COLO829 (cell line): ENCODE measurements around the gene SAXO1.

Source experiments
- DNase-seq: peaks from one replicate; pipeline ENCODE4 v3.0.0; 2012; ENCODE audit warnings: low spot score

The SAXO1 gene

GRCh38 chr9:18910916-18911315 lies 122.1 kb downstream of the SAXO1 start:
- no peak for DNase-seq

- no peak for DNase-seq
Measured at GRCh38 chr9:18910435-18910834, 122.6 kb downstream of the SAXO1 start.

- no peak for DNase-seq
Measured at GRCh38 chr9:18909140-18910018, 123.6 kb downstream of the SAXO1 start.

- DNase-seq = no peak
Measured at GRCh38 chr9:18907927-18908625, 124.9 kb downstream of the SAXO1 start.

DNA sequence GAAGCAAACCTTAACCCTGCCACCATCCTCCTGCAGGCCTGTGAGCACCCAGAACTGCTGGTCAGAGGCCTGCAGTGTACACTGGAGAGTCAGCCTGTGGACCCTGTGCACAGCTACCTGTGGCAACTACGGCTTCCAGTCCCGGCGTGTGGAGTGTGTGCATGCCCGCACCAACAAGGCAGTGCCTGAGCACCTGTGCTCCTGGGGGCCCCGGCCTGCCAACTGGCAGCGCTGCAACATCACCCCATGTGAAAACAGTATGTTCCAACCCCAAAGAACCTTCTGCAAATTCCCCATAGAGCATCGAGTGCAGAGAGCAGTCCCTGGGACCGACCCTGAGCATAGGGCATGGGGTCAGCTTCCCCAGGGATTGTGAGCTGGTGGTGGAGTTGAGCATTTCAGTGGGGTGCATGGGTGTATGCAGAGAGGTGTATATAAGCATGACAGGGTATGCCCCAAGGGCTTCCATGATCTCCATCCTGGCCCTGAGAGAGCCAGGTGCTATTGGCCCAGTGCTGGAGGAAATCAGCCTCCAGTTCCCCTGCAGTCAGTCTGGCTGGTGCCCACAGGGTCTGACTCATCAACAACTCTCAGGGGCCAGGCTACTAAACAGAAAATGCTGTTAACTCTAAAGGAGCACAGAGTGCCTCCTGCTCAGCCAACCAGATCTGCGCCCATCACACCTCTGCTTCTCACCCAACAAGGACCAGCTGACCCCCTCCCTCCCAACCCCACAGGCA lies 126.2 kb downstream of the SAXO1 start:
- DNase-seq = no peak

- no peak for DNase-seq
Measured at GRCh38 chr9:18905883-18906629, 127.0 kb downstream of the SAXO1 start.

GRCh38 chr9:18905028-18905882 lies 127.8 kb downstream of the SAXO1 start:
- no peak for DNase-seq

DNA sequence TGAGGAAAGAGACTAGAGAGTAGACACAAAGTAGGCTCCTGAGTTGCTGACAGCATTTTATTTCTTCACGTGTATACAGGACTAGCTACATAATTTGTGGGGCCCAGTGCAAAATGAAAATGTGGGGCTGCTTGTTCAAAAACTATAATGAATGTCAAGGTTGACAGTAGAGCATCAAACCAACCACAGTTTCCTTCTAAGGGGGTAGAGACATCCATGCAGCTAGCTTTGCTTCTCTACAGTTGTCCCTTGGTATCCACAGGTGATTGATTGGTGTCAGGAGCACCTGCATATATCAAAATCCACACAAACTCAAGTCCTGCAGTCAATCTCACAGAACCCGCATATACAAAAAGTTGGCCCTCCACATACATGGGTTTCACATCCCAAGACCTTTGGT lies 129.6 kb downstream of the SAXO1 start:
- DNase-seq = no peak

DNA sequence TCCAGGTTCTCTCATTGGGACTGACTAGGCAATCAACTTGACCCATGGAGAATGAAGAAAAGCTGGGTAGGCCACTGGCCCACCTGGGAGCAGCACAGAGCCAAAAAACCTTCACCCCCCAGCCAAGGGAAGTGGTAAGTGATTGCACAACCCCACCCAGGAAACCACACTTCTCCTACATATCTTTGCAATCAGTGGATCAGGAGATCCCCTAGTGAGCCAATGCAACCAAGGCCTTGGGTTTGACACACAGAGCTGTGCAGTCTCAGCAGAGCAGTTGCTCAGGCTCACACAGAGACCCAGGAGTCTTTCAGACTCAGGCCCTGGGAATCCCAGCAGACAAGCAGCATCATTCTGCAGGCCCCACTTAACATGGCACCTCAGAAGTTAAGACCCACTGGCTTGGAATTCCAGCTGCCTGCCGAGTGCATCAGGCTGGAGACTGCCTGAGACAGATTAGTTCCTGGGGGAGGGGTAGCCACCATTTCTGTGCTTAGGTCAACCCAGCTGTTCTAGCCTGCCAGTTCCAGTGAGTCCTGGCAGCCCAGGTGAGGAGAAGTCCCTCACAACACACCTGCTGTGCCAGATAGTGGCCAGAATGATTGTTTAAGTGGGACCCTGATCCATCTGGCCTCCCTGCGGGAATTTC lies 136.4 kb downstream of the SAXO1 start:
- DNase-seq = no peak

DNA sequence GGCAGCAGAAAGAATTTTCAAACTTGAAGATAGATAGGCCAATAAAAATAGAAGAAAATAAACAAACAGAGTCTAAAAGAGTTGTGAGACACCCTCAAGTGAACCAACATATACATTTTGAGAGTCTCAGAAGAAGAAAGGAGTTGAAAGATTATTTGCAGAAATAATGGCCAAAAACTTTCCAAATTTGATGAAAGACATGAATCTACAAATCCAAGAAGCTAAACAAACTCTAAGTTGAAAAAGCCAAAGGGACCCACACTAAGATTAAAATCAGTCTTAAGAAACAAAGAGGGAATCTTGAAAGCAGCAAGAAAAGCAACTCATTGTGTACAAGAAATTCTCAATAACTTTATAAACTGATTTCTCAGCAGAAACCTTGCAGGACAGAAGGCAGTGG lies 137.0 kb downstream of the SAXO1 start:
- no peak for DNase-seq

GRCh38 chr9:18893491-18893890 lies 139.5 kb downstream of the SAXO1 start:
- no peak for DNase-seq

DNA sequence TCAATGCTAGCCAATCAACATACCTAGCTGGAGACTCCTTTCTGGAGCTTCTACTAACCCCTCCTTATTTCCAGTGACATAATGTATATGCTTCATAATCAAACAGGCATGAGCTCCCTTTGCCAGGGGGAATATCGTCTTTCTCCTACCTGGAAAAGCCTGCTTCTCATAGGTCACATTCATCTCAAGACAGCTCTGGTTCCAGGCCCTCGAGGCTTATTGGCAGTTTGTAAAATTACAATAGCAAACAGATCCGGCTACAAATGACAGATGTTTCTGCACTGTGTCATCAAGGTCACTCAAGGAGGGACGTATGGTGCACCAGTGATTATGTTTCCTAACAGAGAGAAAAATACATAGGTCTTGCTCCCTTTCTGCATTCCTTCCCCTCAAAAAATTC lies 140.0 kb downstream of the SAXO1 start:
- DNase-seq = no peak

- no peak for DNase-seq
Measured at GRCh38 chr9:18891946-18892670, 140.9 kb downstream of the SAXO1 start.

DNA sequence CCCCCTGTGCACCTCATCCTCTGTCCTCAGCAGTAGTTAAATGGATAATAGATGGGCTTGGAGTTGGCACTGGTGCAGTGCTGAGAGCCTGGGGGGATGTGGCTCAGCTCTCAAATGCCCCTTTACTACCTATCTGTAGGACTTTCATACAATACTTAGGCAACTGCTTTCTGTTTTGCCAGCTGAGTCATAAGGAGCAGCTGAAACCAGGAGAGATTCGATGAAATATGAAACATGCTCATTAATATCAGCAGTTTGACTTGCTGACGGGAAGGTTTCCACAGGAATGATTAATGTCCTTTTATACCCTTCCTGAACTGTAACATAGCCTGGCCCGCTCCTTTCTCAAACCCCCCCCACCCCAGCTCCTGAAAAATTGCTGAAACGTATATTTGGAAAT lies 142.6 kb downstream of the SAXO1 start:
- DNase-seq = no peak

DNA sequence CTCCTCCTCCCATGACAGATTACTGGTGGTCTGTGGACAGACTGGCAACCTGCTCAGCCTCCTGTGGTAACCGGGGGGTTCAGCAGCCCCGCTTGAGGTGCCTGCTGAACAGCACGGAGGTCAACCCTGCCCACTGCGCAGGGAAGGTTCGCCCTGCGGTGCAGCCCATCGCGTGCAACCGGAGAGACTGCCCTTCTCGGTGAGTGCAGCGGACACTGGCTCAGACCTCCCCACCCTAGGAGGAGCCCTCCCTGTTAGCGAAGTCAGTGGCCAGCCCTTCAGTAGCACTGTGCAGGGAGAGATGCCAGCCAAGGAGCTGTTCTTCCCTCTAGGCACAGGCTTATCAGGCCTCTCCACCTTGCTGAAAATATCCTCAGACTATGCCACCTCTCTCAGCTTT lies 143.5 kb downstream of the SAXO1 start:
- DNase-seq = no peak

DNA sequence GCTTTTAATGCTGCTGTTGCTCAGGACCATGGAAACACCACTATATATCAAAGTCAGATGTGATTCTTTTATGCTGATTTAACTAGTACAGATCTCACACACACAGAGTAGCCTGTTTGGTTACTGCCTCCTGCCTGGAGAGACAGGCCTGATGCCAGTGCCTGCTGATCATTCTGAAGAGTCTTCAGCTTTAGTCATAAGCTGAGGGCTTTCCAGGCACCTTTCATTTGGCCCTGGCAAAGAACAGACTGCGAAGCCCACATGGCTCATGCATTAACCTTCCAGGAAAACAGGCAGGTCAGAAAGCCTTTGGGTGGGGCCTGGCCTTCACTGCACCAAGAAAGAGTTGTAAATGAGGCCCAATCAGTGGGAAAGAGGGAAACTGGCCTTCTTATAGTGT lies 144.7 kb downstream of the SAXO1 start:
- DNase-seq = no peak

- no peak for DNase-seq
Measured at GRCh38 chr9:18887546-18887945, 145.5 kb downstream of the SAXO1 start.

DNA sequence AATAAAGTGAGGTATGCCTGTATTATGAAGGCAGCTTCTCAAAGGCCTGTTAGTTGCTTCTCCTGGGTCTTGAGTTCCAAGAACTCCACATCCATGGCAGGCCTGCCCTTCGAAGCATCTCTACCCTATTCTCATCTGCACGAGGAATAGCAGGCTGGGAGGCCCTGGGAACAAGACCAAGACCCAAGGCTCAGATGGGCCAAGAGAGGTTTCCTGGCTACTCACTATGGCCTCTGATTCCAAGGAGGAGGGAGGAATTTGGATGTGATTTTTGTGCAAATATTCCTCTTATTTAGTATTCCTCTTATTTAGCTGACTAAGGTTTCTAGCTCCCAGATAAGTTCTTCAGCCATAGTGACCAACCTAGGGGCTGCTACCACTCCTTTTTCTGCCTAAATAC lies 151.3 kb downstream of the SAXO1 start:
- no peak for DNase-seq

- no peak for DNase-seq
Measured at GRCh38 chr9:18877984-18878383, 155.0 kb downstream of the SAXO1 start.
